Measurements from ENCODE around the gene GFI1B. TPM values are rescaled to one million over a fixed set of nuclear protein-coding genes. Genes with fewer than 3 reads are reported as not detected.

GFI1B gene
- total and polyA plus RNA-seq, 2 of the 13 experiments (the other 11 are each of a cell fraction or from before 2014, with no cell fraction given), result 0.15 to 0.51 TPM

DNA sequence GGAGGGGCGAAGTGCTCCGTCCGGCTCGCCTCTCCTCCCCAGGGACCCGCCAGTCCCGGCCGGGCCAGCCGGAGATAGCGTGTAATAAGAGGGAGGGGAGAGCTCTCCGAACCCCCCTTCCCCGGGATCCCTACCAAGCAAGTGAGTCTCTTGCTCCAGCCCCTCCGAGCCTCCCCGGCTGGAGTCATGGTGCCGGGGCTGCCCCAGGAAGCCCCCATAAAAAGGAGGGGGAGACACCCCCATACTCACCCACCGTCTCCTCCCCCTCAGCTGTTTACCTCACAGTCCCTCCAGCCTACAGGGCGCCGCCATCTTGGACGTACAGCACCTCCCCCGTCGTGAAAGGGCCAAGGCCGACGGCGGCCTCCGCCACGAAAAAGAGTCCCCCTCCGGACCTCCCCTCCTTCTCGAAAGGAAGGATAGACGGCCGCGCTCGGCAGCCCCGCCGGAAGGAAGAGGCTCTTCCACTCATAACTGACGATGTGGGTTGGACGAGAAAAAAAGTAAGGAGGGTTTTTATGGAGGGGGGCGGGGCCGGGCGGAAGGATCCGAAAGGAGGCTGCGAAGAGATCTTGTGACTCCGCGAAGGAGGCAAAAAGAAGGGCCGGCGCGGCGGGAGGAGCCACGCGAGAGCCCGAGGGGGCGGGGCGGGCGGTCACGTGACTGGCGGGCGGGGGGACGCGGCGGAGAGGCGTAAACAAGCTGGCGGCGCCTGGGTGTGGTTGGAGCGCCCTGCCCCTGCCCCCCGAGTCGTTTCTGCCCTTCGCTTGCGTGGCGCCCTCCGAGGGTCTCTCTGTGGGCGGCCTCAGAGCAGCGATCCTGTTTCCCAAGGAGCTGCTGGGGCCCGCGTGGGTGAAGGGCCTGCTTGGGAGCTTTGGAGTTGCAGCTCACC lies 34.0 kb upstream of the GFI1B start, which contains the start of gene TSC1 (continued):
- TF ChIP-seq, protein P1, sequence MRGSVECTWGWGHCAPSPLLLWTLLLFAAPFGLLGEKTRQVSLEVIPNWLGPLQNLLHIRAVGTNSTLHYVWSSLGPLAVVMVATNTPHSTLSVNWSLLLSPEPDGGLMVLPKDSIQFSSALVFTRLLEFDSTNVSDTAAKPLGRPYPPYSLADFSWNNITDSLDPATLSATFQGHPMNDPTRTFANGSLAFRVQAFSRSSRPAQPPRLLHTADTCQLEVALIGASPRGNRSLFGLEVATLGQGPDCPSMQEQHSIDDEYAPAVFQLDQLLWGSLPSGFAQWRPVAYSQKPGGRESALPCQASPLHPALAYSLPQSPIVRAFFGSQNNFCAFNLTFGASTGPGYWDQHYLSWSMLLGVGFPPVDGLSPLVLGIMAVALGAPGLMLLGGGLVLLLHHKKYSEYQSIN (CRISPR knock-in tag; IDR thresholded peaks at IDR 0.05; ENCODE audit: borderline replicate concordance), result no peak
- TF ChIP-seq, protein P2, sequence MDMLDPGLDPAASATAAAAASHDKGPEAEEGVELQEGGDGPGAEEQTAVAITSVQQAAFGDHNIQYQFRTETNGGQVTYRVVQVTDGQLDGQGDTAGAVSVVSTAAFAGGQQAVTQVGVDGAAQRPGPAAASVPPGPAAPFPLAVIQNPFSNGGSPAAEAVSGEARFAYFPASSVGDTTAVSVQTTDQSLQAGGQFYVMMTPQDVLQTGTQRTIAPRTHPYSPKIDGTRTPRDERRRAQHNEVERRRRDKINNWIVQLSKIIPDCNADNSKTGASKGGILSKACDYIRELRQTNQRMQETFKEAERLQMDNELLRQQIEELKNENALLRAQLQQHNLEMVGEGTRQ (IDR thresholded peaks at IDR 0.05; ENCODE audit: low read depth, low read length), result peak; percentile 38; the same call in 1 of the 2 replicates
- TF ChIP-seq, protein P2 (CRISPR knock-in tag; IDR thresholded peaks at IDR 0.05; ENCODE audit: borderline replicate concordance), result peak; percentile 71; the same call in 1 of the 2 replicates
- TF ChIP-seq, protein P3, sequence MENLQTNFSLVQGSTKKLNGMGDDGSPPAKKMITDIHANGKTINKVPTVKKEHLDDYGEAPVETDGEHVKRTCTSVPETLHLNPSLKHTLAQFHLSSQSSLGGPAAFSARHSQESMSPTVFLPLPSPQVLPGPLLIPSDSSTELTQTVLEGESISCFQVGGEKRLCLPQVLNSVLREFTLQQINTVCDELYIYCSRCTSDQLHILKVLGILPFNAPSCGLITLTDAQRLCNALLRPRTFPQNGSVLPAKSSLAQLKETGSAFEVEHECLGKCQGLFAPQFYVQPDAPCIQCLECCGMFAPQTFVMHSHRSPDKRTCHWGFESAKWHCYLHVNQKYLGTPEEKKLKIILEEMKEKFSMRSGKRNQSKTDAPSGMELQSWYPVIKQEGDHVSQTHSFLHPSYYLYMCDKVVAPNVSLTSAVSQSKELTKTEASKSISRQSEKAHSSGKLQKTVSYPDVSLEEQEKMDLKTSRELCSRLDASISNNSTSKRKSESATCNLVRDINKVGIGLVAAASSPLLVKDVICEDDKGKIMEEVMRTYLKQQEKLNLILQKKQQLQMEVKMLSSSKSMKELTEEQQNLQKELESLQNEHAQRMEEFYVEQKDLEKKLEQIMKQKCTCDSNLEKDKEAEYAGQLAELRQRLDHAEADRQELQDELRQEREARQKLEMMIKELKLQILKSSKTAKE (CRISPR knock-in tag; IDR thresholded peaks at IDR 0.05; ENCODE audit: borderline replicate concordance), result 0 out of 2 replicates have a peak, but pooled peaks have one; percentile 32
- TF ChIP-seq, protein P4, sequence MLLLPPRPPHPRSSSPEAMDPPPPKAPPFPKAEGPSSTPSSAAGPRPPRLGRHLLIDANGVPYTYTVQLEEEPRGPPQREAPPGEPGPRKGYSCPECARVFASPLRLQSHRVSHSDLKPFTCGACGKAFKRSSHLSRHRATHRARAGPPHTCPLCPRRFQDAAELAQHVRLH (CRISPR knock-in tag; IDR thresholded peaks at IDR 0.05; ENCODE audit: borderline replicate concordance, low read depth), result peak; percentile 79; the same call in 1 of the 2 replicates
- TF ChIP-seq EP300 (IDR thresholded peaks at IDR 0.05; ENCODE audit: low read depth in 2 of 2, low read length in 2 of 2) (peak in 1 of 2 experiments; percentile 64; a peak in 1 of 4 replicates), EP300 (CRISPR knock-in tag; IDR thresholded peaks at IDR 0.05; ENCODE audit: borderline replicate concordance) (peak; percentile 61), POLR2AphosphoS5 (IDR thresholded peaks at IDR 0.05; ENCODE audit: low read depth, low read length) (peak; percentile 73), MIER3 (CRISPR knock-in tag; IDR thresholded peaks at IDR 0.05; ENCODE audit: borderline replicate concordance) (no peak; the same call in 1 of the 2 replicates), ZMYM2 (CRISPR knock-in tag; IDR thresholded peaks at IDR 0.05) (no peak), CHCHD3 (CRISPR knock-in tag; IDR thresholded peaks at IDR 0.05) (no peak)
- TF ChIP-seq, protein P5, sequence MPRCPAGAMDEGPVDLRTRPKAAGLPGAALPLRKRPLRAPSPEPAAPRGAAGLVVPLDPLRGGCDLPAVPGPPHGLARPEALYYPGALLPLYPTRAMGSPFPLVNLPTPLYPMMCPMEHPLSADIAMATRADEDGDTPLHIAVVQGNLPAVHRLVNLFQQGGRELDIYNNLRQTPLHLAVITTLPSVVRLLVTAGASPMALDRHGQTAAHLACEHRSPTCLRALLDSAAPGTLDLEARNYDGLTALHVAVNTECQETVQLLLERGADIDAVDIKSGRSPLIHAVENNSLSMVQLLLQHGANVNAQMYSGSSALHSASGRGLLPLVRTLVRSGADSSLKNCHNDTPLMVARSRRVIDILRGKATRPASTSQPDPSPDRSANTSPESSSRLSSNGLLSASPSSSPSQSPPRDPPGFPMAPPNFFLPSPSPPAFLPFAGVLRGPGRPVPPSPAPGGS (CRISPR knock-in tag; IDR thresholded peaks at IDR 0.05), result peak; percentile 54
- TF ChIP-seq, protein P6, sequence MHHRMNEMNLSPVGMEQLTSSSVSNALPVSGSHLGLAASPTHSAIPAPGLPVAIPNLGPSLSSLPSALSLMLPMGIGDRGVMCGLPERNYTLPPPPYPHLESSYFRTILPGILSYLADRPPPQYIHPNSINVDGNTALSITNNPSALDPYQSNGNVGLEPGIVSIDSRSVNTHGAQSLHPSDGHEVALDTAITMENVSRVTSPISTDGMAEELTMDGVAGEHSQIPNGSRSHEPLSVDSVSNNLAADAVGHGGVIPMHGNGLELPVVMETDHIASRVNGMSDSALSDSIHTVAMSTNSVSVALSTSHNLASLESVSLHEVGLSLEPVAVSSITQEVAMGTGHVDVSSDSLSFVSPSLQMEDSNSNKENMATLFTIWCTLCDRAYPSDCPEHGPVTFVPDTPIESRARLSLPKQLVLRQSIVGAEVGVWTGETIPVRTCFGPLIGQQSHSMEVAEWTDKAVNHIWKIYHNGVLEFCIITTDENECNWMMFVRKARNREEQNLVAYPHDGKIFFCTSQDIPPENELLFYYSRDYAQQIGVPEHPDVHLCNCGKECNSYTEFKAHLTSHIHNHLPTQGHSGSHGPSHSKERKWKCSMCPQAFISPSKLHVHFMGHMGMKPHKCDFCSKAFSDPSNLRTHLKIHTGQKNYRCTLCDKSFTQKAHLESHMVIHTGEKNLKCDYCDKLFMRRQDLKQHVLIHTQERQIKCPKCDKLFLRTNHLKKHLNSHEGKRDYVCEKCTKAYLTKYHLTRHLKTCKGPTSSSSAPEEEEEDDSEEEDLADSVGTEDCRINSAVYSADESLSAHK (CRISPR knock-in tag; IDR thresholded peaks at IDR 0.05; ENCODE audit: borderline replicate concordance), result no peak
- TF ChIP-seq, protein P7, sequence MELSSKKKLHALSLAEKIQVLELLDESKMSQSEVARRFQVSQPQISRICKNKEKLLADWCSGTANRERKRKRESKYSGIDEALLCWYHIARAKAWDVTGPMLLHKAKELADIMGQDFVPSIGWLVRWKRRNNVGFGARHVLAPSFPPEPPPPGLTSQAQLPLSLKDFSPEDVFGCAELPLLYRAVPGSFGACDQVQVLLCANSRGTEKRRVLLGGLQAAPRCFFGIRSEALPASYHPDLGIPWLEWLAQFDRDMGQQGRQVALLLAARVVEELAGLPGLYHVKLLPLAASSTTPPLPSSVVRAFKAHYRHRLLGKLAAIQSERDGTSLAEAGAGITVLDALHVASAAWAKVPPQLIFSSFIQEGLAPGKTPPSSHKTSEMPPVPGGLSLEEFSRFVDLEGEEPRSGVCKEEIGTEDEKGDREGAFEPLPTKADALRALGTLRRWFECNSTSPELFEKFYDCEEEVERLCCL (CRISPR knock-in tag; IDR thresholded peaks at IDR 0.05; ENCODE audit: borderline replicate concordance), result no peak

Measured in HepG2 (cell line).